Measurements from ENCODE around the gene ABCA3.

- TF ChIP-seq CTCF (conservative IDR thresholded peaks at IDR 0.05; ENCODE audit: low read depth, low read length), result no peak
- TF ChIP-seq EZH2 (IDR thresholded peaks at IDR 0.05; ENCODE audit: borderline replicate concordance, low read depth, low read length, poor library complexity, severe bottlenecking), result no peak
These were observed 12.1 kb downstream of the ABCA3 start for GRCh38 chr16:2328428-2328827.
